Measurements from ENCODE around the gene EN1.

DNA sequence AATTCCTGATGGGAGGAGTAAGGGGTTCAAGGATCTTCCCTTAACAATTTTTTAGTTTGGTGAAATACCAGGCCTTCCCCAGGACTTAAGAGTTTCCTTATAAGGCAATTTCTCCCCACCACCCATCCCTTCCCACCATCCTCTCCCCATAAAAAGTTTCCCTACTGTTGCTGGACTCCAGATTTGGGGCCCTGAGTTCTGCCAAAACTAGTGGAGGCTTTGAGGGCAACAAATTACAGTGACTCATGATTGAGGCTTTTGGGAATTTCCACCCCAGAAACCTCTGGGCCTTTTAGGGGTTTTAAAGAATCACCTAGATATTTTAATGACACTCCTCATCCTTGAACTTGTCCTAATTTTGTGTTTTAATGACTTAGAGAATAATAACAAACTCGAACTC is 14.3 kb upstream of the EN1 start:
- TF ChIP-seq, protein P1, sequence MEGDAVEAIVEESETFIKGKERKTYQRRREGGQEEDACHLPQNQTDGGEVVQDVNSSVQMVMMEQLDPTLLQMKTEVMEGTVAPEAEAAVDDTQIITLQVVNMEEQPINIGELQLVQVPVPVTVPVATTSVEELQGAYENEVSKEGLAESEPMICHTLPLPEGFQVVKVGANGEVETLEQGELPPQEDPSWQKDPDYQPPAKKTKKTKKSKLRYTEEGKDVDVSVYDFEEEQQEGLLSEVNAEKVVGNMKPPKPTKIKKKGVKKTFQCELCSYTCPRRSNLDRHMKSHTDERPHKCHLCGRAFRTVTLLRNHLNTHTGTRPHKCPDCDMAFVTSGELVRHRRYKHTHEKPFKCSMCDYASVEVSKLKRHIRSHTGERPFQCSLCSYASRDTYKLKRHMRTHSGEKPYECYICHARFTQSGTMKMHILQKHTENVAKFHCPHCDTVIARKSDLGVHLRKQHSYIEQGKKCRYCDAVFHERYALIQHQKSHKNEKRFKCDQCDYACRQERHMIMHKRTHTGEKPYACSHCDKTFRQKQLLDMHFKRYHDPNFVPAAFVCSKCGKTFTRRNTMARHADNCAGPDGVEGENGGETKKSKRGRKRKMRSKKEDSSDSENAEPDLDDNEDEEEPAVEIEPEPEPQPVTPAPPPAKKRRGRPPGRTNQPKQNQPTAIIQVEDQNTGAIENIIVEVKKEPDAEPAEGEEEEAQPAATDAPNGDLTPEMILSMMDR (IDR thresholded peaks at IDR 0.05): no peak
- no peak for TF ChIP-seq POLR2A (IDR thresholded peaks at IDR 0.05)
